HG03175 (cell line): ENCODE measurements around the gene ITGB8.

Source experiments
- ATAC-seq: cut with Tn5 transposase; IDR thresholded peaks from one replicate; pipeline ENCODE4 v1.9.1; 2021; ENCODE audit warnings: mild to moderate bottlenecking, moderate library complexity; ENCODE audit not compliant: unreplicated experiment

Gene ITGB8

DNA sequence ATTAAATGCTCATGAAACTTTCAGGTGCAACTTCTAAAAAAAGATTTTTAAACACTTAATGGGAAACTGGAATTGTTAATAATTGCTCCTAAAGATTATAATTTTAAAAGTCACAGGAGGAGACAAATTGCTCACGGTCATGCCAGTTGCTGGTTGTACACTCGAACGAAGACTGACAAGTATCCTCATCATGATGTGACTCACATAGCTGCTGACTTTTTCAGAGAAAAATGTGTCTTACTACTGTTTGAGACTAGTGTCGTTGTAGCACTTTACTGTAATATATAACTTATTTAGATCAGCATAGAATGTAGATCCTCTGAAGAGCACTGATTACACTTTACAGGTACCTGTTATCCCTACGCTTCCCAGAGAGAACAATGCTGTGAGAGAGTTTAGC is 79.3 kb downstream of the ITGB8 start:
- no peak for ATAC-seq

DNA sequence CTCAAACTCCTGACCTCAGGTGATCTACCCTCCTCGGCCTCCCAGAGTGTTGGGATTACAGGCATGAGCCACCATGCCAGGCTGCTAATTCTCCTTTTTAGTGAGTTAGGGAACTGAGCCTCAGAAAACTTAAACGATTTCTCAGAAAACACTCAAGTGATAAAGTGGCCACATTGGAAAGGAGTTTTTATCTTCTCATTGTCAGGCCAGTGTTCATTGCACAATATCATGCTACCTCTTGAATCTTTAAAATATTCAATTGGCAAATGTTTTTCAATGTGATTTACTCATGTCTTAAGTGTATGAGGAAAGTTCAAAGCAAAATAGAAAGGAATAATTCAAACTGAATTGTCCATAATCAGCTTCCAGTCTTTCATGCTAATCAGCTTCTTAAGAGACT is 80.7 kb downstream of the ITGB8 start:
- no peak for ATAC-seq

- no peak for ATAC-seq
These were observed 81.3 kb downstream of the ITGB8 start for GRCh38 chr7:20412032-20412431.

GRCh38 chr7:20417260-20417659 is 86.6 kb downstream of the ITGB8 start:
- no peak for ATAC-seq

DNA sequence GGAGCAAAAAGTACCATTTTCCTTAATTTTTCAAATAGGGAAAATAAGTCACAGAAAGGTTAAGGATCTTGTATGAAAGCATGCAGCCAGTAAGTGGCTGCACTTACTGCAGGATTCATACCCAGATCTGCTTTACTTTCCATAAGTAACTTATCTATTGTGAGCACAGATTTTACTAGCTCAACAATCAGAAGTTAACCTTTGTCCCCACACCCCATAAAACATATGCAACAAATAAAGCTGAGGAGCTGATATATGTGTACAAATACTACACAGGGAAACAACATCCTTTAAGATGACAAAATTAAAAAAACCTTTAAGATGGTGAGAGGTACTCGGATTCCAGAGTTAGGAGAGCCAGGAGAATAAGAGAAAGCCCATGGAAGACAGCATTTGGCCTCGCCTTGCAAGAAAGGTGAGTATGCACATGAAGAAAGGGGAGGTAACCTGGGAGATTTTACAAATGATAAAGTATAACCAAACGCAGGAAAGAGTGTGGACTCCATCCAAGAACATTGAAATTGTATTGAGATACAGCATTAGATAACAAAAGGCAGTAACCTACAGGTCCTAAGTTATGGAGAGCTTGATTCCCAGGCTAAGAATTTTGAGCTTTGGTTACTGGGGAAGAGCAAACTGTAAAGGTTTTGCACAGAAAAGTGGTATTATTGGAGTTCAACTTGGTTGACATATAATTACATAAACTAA is 87.1 kb downstream of the ITGB8 start:
- no peak for ATAC-seq

DNA sequence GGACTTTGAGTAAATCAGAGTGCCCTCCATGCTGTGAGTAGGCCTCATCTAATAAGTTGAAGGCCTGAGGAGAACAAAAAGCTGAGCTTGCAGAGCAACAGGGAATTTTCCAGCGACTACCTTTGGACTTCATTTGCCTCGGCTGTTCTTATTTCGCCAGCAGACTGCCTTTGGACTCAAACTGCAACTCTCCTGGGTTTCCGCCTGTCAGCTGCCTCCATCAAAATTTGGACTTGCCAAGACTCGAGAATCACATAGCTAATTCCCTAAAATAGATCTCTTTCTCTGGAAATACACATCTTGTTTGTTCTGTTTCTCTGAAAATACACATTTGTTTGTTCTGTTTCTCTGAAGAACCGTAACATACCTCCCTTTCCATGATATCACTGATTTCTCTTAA is 93.8 kb downstream of the ITGB8 start:
- ATAC-seq, result no peak

DNA sequence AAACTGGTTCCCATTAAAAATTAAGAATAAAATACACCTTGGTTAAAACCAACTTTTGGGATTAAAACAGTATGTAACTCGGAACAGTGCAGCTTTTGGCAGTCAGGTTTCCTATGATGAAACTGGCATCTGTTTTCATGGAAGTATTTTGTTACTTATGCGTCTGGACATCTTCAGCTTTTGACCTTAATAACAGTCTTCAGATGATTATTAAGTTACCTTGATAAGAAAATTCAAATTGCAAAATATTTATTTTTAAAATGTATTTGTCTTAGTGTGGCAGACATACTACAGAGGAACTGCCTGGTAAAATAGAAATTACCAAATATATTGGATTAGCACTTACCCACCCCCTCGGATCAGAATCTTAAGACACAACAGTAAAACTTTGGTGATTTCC is 100.0 kb downstream of the ITGB8 start:
- ATAC-seq, result no peak

DNA sequence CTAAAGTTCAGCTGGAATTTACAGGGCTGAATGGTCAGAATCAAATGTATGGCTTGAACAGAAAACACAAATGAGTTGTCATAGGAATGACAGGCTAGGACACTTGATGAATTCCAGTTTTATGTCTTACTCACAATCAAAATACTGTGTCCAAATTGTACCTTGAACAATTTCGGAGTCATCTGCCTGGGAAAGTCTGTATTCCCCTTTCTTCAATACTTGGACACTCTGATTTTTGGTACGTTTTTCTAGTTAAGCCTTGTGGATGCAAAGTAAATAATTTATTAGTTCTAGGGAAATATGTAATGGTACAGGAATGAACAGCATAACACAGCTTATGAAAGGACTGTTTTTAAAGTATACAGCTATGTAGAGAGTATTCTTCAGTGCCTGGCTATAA is 100.4 kb downstream of the ITGB8 start:
- no peak for ATAC-seq

- ATAC-seq, result no peak
These were observed 101.4 kb downstream of the ITGB8 start for GRCh38 chr7:20432071-20432470.

GRCh38 chr7:20435305-20435704 is 104.6 kb downstream of the ITGB8 start:
- no peak for ATAC-seq

DNA sequence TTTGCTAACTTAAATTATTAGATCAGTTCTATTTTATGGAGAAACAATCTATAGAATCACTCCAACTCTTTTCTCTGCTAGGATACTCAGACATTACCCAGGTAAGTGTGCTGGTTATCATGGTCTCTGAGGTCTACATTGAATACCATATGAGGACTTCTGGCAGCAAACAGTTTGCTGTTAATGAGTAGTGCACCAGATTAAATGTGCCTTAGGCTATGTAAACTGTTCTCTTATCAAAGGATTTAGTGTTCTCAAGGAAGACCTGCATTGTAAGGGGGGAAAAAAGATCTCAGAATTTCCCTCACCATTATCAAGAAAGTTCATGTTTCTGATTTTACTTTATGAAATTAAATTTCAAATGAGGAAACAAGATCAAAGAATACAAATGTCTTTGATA is 107.5 kb downstream of the ITGB8 start:
- ATAC-seq, result no peak

DNA sequence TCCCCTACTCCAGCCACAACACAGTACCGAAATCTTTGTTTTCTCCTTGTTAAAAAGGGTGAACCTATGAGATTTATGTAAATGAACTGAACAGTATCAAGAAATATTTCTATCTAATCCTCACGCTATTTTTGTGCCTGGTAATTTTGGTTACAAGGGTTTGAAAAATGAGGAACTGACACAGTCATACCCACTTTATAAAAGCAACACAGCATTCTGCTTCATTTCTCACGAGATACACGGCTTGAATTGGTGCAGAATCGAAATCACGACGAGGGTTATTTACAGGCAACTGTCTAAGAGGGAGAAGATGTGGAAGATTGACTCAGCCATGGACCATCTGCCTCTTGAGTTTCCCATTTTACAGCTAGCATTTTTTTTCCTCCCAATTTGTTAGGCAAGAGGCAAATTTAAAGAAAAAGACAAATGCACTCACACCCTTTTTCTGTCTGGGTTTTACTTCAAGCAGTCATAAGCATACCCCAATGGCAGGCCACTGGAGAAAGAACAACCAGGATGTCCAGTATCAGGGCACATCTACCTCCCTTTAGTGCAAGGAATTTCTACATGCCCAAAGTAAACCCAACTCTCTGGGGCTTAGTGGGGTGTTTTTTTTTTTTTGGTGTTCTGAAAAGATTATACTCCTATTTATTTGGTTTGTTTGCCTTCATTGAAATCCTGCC is 108.1 kb downstream of the ITGB8 start:
- peak; percentile 93 for ATAC-seq

DNA sequence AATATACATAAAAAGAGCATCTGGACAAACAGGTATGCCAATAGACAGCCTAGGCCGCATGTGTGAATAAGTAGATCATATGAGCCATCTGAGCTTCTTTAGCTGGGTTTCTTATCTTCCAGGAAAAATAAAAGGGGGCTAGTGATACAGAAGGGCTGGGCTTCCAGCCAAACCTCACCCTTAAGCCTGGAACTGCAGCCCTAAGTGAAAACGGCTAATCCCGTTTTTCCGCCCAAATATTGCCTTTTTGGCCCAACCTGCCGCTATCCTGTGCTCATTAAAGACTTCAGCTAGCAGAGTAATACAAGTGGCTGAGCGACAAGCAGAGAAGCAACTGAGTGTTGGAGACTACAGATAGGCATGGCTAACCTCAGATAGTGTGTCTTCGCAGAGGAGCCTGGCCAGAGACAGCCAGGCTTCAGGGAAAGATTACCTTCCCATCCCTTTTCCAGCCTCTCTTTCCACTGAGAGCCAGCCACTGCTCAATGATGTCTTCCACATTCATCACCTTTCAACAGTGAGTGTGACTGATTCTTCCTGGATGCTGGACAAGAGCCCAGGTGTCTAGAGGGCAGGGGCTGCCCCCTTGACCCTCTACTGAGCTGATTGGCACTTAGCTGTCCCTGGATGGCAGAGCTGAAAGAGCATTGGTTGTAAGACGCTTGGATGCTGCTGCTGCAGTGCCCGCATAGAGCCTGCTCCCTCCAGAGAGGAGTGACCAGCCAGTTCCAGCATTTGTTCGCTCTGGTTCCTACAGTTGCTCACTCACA is 108.9 kb downstream of the ITGB8 start:
- no peak for ATAC-seq

GRCh38 chr7:20440472-20441105 is 109.9 kb downstream of the ITGB8 start:
- no peak for ATAC-seq

DNA sequence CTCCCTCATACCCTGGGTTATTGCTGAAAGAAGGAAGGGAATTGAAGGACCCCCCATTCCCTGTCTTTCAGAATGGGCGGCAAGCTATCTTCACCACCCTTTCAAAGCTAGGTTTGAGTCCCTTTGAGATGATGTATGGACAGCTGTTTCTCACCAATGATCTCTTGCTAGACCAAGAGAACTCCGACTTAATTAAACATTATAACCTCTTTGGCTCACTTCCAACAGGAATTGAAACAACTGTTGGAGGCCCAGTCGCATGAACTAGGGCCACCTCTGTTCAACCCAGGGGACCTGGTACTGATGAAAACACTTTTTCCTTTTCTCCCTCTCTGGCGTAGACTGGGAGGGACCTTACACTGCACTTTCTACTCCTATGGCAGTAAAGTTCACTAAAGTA is 110.6 kb downstream of the ITGB8 start:
- no peak for ATAC-seq

DNA sequence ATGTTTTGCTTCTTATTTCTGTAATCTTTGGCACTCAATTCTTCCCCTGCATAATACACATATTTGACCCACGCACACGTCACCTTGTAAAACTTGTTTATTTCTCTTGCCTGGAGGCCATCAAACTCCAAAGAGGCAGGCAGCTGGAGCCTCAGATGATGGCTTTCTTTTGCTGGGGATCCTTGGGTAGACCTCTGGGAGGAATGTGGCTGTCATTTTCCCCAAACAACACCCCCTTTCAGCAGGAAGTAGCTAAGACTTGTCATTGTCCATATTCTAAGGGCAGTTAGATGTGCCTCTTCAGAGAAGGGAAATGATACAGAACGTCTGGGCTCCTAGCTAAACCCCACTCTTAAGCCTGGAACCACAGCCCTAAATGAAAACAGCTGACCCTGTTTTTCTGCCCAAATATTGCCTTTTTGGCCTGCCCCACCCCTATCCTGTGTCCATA is 111.3 kb downstream of the ITGB8 start:
- ATAC-seq, result no peak

DNA sequence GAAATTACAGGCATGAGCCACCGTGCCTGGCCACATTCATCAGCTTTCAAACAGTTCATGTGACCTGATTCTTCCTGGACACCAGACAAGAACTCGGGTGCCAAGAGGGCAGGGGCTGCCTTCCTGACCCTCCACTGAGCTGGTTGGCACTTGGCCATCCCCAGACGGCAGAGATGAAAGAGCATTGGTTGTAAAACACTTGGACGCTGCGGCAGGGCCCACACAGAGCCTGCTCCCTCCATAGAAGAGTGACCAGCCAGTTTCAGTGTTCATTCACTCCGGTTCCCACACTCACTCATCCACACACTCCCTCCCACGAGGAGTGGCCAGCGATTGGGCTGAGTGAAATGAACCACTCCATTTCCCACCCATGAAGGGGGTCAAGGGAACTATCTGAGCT is 112.3 kb downstream of the ITGB8 start:
- no peak for ATAC-seq

DNA sequence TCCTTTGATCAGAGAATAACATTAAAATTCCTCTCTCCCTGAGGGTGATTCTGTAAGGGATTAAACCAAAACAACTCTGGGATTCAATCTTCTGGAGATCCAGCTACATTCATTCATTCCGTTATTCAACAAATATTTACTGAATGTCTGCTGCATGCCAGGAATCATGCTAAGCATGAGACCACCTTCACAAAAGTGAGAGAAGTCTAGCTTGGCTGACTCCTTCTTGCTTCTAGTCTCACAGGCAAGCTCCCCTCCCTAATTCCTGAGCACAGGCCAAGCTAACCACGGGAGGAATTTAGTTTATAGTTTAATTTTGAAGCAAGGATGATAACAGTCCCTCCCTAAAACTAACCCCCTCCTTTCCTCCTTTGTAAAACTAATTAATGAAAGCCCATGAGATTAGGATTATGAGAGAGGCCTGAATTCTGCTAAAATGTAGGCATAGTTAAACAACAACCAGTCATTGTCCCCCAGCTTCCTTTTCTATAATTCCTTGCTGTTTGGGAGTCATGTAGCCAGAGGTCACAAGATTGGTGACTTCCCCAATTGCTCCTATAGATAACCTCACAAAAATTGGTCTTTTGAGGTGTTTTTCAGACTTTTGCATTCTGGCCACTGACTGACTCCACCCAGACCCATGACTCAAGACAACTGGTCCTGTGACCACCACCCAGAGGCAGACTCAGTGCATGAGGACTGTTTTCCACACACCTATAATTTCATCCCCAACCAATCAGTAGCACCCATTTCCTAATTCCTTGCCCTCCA is 113.5 kb downstream of the ITGB8 start:
- no peak for ATAC-seq

DNA sequence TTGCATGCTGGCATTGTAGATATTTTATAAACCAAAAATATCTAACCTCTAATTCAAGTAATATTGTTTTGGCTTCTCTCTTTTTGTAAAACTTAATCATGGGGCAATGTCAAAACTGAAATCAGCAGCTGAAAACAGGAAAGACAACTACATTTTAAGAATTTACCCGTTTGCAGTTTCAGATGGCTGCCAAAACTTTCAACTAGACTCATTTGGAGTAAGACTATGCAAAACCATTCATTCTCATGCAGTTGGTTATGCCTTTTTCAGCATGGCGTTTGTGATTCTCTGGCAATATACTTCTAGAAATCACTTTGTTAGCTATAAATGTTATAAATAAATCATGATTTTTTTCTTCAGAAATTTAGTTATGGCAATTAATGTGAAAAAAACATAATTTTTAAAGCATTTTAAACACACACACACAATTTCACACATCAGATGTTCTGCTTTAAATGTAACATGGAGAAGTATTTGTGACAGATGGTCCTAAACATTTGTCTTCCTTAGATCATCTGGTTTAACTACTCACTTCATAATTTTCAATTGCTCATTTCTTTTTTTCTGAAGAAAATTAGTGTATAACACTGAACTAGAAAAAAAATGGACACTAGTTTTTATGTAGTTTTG is 116.4 kb downstream of the ITGB8 start:
- peak; percentile 76 for ATAC-seq

- no peak for ATAC-seq
These were observed 118.5 kb downstream of the ITGB8 start for GRCh38 chr7:20449176-20449575.
